ENCODE results near the gene VWF. TPM values are rescaled to one million over a fixed set of nuclear protein-coding genes. Genes with fewer than 3 reads are reported as not detected.
"Not testable (repeated sequence)": the region's sequence is repeated elsewhere in the genome, so short reads cannot be mapped to it uniquely, and the experiment has no call there.

VWF gene
- total RNA-seq, 1 donor from 2014 or later: 244 TPM

GRCh38 chr12:6115389-6115788, 9.1 kb downstream of the VWF start:
- no peak for ATAC-seq
- intact Hi-C loops (cut with DNase I): no loop called here
- no peak for DNase-seq (ENCODE audit: missing footprints)

DNA sequence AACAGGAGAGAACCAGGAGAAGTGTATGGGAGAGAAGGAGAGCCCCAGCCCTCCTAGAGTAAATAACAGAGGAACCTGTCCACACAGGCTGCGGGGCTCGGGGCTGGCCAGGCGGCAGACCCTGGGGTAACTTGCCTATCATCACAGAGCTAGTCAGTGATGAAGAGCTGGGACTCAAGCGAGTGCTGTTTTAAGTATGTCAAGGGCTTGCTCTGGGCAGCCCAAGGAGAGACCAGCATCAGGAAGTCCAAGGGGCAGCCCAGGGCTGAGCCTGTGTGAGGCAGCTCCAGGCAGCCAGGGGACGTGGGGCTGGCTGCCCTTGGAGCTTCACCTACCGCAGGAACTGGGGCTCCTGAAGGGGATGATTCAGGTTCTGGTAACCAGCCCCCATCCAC, 10.0 kb downstream of the VWF start:
- DNase-seq (ENCODE audit: missing footprints) (no peak), ATAC-seq (no peak)
- intact Hi-C loops (cut with DNase I): no loop called here

DNA sequence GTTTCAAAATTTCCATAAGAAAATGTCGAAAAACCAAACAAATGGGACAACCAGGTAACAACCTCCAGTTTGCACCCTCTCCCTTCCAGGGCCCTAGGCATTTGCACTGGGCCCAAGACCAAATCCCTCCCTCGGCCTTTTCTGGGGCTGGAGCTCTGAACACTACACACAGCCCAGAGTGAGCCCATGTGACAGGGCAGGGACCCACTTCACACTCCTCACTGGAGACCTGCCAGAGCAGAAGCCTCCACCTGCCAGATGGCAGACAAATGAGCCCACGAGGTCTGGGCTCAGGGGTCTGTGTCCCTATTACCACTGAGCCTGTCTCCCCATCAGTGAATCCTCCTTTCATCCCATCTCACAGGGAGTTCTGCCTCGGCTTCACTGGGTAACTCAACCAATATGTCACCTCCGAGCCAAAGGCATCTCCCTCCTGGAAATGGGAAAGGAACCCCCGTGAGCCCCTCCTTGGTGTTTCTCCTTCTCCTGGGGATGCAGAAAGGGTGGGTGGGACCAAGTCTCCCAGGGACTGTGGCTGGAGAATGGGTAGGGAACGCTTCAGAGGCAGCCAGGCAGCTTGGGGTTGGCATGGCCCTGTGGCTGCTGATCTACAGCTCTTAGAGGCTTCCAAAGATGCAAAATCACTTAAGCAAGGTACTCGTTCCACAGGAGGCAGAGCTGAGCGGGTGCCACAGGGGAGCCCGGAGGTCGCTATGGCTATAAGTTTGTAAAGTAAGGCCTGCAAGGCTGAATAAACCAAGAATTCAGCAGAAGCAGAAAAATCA, 10.6 kb downstream of the VWF start:
- ATAC-seq: peak; percentile 42
- no peak for DNase-seq (ENCODE audit: missing footprints)
- intact Hi-C loops (cut with DNase I): no loop called here

- ATAC-seq (no peak), DNase-seq (ENCODE audit: missing footprints) (no peak)
- intact Hi-C loops (cut with DNase I): no loop called here
Observed at GRCh38 chr12:6112004-6112403, 12.5 kb downstream of the VWF start.

DNA sequence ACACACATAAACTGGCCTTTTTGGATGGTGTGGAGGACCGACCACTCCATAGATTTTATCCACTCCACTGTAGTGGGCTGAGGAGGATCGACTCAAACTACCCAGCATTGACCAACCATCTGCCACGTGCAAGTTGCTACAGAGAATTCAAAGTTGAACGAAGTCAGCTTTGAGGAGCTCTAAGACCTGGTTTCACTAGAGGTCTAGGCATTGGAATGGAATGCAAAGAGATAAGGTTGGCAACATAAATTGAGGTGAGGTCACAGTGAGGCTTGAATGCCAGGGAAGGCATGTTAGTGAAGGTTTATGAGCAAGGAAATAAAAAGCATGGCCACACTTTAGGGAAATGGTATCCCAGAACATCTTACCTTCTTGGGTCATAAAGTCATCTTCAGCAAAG, 14.5 kb downstream of the VWF start:
- ATAC-seq: no peak
- intact Hi-C loops (cut with DNase I): no loop called here
- no peak for DNase-seq (ENCODE audit: missing footprints)

DNA sequence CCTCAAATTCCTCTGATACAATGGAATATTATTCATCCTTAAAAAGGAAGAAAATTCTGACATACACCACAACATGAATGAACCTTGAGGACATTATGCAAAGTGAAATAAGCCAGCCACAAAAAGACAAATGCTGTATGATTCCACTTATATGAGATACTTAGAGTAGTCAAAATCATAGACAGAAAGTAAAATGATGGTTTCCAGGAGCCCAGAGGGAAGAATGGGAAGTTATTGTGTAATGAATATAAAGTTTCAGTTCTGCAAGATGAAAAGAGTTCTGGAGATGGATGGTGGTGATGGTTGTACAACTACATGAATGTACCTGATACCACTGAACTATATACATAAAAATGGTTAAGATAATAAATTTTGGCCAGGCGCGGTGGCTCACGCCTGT, 18.3 kb downstream of the VWF start:
- no peak for DNase-seq (ENCODE audit: missing footprints)
- no peak for ATAC-seq
- intact Hi-C loops (cut with DNase I): no loop called here

DNA sequence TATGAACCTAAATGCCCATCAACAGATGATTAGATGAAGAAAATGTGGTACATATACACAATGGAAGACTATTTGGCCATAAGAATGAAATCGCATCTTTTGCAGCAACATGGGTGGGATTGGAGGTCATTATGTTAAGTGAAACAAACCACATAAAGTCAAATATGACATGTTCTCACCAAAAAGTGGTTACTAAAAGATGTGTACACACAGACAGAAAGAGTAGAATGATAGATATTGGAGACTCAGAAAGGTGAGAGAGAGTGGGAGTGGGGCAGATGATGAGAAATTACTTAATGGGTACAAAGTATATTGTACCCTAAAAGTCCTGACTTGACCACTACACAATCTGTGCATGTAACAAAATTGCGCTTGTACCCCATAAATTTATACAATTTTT, 19.6 kb downstream of the VWF start:
- ATAC-seq: no peak
- intact Hi-C loops (cut with DNase I): no loop called here
- DNase-seq (ENCODE audit: missing footprints): no peak

- ATAC-seq: no peak
Observed at GRCh38 chr12:6104027-6104426, 20.4 kb downstream of the VWF start.

GRCh38 chr12:6102021-6102420, 22.4 kb downstream of the VWF start:
- DNase-seq (ENCODE audit: missing footprints); ATAC-seq; intact Hi-C loops (cut with DNase I): not testable (repeated sequence)

More at GRCh38 chr12:6104027-6104426, 20.4 kb downstream of the VWF start:
- no peak for DNase-seq (ENCODE audit: missing footprints)
- intact Hi-C loops (cut with DNase I): no loop called here

- no peak for DNase-seq (ENCODE audit: missing footprints)
- ATAC-seq: no peak
- intact Hi-C loops (cut with DNase I): no loop called here
Observed at GRCh38 chr12:6099316-6099715, 25.2 kb downstream of the VWF start.

DNA sequence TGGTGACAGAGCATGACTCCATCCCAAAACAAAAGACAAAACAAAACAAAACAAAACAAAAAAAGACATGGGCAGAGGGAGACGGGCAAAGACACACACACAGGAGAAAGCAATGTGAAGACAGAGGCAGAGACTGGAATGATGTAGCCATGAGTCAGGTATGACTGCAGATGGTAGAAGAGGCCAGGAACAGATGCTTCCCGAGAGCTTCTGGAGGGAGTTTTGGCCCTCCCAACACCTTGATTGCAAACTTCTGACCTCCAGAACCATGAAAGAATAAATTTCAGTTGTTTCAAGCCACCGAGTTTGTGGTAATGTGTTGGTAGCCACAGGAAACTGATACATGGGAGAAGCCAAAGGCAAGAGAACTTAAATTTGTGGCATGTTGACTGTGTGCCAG, 27.1 kb downstream of the VWF start:
- no peak for DNase-seq (ENCODE audit: missing footprints)
- ATAC-seq: no peak
- intact Hi-C loops (cut with DNase I): no loop called here

GRCh38 chr12:6096527-6096926, 27.9 kb downstream of the VWF start:
- DNase-seq (ENCODE audit: missing footprints): no peak
- intact Hi-C loops (cut with DNase I): no loop called here

GRCh38 chr12:6095269-6095668, 29.2 kb downstream of the VWF start:
- ATAC-seq (no peak), DNase-seq (ENCODE audit: missing footprints) (no peak)
- intact Hi-C loops (cut with DNase I): no loop called here

More at GRCh38 chr12:6096527-6096926, 27.9 kb downstream of the VWF start:
- no peak for ATAC-seq

GRCh38 chr12:6093764-6094163, 30.7 kb downstream of the VWF start:
- intact Hi-C loops (cut with DNase I): no loop called here
- DNase-seq (ENCODE audit: missing footprints) (no peak), ATAC-seq (no peak)

DNA sequence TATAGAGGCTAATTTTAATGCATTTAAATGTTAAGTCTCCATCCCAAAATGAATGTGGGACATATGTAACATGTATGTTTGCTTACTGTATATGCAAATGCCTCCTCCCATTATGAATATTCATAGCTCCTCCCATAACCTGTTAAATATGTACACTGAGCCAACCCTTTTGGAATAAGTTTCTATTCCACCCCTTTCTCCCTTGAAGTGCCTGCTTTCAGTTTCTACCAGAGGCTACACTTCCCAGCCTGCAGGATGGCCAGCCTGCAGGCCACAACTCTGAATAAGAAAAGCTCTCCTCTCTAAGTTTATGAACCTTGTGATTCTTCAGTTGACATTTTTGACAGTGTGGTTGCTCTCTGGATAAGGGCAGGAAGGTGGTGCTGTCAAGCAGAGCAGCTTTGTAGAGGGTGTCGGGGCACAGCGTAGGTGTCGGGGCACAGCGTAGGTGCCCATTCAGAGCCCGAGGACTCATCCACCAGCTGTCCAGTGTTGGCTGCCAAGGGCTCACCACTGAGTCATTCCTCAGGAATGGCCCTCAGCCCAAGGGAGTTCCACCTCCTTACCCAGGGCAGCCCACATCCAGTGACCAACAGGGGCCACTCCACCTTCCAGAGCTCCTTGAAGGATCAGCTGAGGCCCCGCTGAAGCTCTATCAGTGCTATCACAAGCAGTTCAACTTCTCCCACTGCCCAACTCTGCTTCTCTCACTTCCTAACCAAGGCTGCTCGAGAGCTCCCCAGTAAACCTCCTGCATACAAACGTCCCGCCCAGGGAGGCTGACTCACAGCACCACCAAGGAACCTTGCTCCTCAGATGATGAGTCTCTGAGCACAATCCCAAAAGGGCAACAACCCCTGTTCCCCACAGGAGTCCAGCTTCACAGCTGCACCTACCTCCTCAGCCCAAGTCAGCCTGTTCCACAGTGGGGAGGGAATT, 31.4 kb downstream of the VWF start:
- DNase-seq (ENCODE audit: missing footprints) (no peak), ATAC-seq (no peak)
- intact Hi-C loops (cut with DNase I): no loop called here

GRCh38 chr12:6091786-6092566, 32.5 kb downstream of the VWF start:
- ATAC-seq (no peak), DNase-seq (ENCODE audit: missing footprints) (no peak)
- intact Hi-C loops (cut with DNase I): no loop called here

DNA sequence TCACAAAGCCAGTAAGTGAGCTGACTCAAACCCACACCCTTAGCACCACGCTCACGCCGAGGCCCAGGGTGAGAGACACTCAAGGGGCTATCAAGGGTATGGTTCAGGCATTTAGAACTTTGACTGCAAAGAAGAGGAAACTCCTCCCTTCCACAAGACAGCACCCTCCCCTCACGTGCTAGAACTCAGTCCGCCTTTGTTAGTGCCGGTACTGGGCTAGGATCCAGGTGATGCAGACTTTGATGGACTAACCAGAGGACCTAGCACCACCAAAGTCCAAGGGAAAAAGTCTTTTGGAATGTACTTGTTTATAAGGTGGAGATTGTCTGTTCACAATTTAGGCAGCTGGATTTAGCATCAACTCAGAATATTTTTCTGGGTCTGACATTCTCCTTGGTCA, 33.7 kb downstream of the VWF start:
- intact Hi-C loops (cut with DNase I): no loop called here
- peak; percentile 32 for ATAC-seq
- no peak for DNase-seq (ENCODE audit: missing footprints)

DNA sequence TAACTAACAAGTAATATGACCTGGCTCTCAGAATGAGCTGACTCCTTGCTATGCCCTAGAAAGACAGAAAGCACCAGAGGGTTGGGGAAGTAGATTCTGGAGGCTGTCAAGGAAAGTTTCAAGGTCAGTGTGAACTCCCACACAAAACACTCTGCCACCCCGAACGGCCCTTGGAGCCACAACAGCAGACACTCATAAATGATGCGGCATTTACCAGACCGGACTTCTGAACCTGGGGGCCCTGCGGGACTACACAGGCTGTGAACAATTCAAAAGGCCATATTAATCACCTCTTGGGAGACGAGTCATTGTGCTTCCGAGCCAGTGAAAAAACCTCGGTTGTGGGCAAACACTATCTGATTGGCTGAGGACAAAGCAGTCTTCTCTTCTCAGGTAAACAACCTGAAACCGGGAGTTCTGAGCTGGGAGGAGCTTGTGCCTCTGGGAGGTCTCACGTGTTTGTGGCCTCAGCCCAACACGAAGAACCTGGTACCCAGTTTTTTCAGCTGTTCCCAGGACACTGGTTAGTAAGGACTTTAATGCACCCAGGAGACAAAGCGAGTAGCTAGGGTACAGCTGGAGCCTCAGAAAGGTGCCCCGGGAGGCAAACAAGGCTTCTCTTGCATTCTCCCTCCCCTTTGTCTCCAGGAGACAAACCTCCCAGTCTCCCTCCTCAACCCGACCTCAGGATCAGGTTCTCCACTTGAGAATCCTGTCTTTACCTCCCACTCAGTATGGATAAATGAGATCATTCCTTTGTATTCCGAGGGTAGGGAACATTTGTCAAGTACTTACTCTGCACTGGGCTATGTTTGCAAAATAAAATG, 35.3 kb downstream of the VWF start:
- intact Hi-C loops (cut with DNase I): no loop called here
- DNase-seq (ENCODE audit: missing footprints) (no peak), ATAC-seq (no peak)
